Right lobe of liver (tissue), 4 donors: Measurements from ENCODE around the gene AUH.

Experiments used
- POLR2A ChIP-seq: fragments of 450-650 bp; IDR thresholded peaks from one replicate; pipeline ENCODE4 v1.6.1; 2017; ENCODE audit warnings: antibody characterized with exemption, mild to moderate bottlenecking
- TF ChIP-seq, protein P1 (sequence below), 4 donors: fragments of 200-600 bp in 3 of 4; fragments of 450-650 bp in 1 of 4; IDR thresholded peaks; one replicate each; pipeline versions ENCODE4 v1.5.1 to v1.8.0; 2016 to 2022; ENCODE audit warnings: antibody characterized with exemption in 4 of 4, mild to moderate bottlenecking in 2 of 4
- donor health status: DM: no; HTN: no; CAD: no.
- donor health status: DM: no; HTN: no; CAD: no.
- donor health status: DM: no; HTN: yes; CAD: no.

GRCh38 chr9:91220491-91221135 is 141.1 kb downstream of the AUH start:
- TF ChIP-seq, protein P1, sequence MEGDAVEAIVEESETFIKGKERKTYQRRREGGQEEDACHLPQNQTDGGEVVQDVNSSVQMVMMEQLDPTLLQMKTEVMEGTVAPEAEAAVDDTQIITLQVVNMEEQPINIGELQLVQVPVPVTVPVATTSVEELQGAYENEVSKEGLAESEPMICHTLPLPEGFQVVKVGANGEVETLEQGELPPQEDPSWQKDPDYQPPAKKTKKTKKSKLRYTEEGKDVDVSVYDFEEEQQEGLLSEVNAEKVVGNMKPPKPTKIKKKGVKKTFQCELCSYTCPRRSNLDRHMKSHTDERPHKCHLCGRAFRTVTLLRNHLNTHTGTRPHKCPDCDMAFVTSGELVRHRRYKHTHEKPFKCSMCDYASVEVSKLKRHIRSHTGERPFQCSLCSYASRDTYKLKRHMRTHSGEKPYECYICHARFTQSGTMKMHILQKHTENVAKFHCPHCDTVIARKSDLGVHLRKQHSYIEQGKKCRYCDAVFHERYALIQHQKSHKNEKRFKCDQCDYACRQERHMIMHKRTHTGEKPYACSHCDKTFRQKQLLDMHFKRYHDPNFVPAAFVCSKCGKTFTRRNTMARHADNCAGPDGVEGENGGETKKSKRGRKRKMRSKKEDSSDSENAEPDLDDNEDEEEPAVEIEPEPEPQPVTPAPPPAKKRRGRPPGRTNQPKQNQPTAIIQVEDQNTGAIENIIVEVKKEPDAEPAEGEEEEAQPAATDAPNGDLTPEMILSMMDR (IDR thresholded peaks at IDR 0.05): no peak
- no peak for TF ChIP-seq POLR2A
